Psoas muscle (tissue), 8 donors: Measurements from ENCODE around the gene UBIAD1. TPM values are rescaled to one million over a fixed set of nuclear protein-coding genes. Genes with fewer than 3 reads are reported as not detected.

Experiments used
- ATAC-seq, 4 donors: fragments of 200-7000 bp; cut with Tn5 transposase; one replicate each; pipeline ENCODE4 v1.9.1; 2020; ENCODE audit warnings: moderate library complexity in 3 of 4, mild to moderate bottlenecking in 2 of 4
- DNase-seq, 2 donors: peaks; one replicate each; pipeline ENCODE4 v3.0.0-alpha.2; 2020
- H3K27ac ChIP-seq: fragments of 200-600 bp; one replicate; pipeline ENCODE4 v1.8.0; 2022
- H3K27me3 ChIP-seq, 3 donors: fragments of 200-600 bp in 1 of 3; one replicate each; pipeline versions ENCODE4 v1.6.1 to v1.8.0; 2013 to 2022; ENCODE audit warnings: low read length in 2 of 3, mild to moderate bottlenecking in 2 of 3, moderate library complexity in 1 of 3; ENCODE audit not compliant: insufficient read depth in 3 of 3
- H3K36me3 ChIP-seq, 2 donors: fragments of 200-600 bp in 1 of 2; one replicate each; pipeline versions ENCODE4 v1.6.1 to v1.8.0; 2013 to 2022; ENCODE audit warnings: low read depth in 1 of 2, mild to moderate bottlenecking in 1 of 2, moderate library complexity in 1 of 2; ENCODE audit not compliant: insufficient read depth in 1 of 2
- H3K4me1 ChIP-seq: fragments of 200-600 bp; one replicate; pipeline ENCODE4 v1.8.0; 2022
- H3K4me3 ChIP-seq: fragments of 200-600 bp; one replicate; pipeline ENCODE4 v1.8.0; 2022; ENCODE audit warnings: mild to moderate bottlenecking
- H3K9me3 ChIP-seq: fragments of 200-600 bp; one replicate; pipeline ENCODE4 v1.8.0; 2022
- CTCF ChIP-seq: fragments of 200-600 bp; IDR thresholded peaks from one replicate; pipeline ENCODE4 v1.8.0; 2022; ENCODE audit warnings: antibody characterized with exemption
- WGBS, 3 donors: extraction: QIAGEN DNeasy Blood & Tissue Kit; methylation state at CpG; one replicate each; pipeline versions ENCODE4 v1.1.6 to v1.1.7; 2013; 5-methylcytosine and 5-hydroxymethylcytosine counted together
- intact Hi-C, 2 donors: fragments of 100-400 bp; cut with DNase I; formaldehyde crosslinking; loops; one replicate each; pipeline versions ENCODE4 v1.11.0 to v1.14.2; 2022
- polyA plus RNA-seq, 3 donors: library from polyadenylated mRNA; stranded (reverse); fragments of 200-250 nt; gene quantifications; one replicate each; pipeline ENCODE4 v1.2.3, GENCODE V29; 2013
- total RNA-seq, 4 donors: library from RNA; stranded (reverse); fragmentation: NEBNext Ultra II Directional in 2 of 4; extraction: Animal tissue kit (Norgen Biotek cat#: 25700) in 2 of 4; gene quantifications; one replicate each; pipeline versions ENCODE4 v1.2.1 to v1.2.4, GENCODE V29; 2021 to 2023
- donor health status: healthy with polysubstance abuse.
- donor health status: DM: no; HTN: no; CAD: no; lungs with moderate emphysema.
- donor health status: Bipolar disorder and iron deficiency.
- donor health status: healthy.
- donor health status: DM: yes; HTN: yes; CAD: no.
- donor health status: DM: no; HTN: no; CAD: no.
- donor health status: DM: no; HTN: no; CAD: no.
- donor health status: DM: yes; HTN: yes; CAD: no.

The UBIAD1 gene
- total and polyA plus RNA-seq, 7 donors = 19.0 to 29.4 (median 25.0) TPM

- no peak for TF ChIP-seq CTCF
- peaks cover 21% of the 10 kb centered on the region for H3K4me1 ChIP-seq
- H3K4me3 ChIP-seq = no peak overlapping the region
- peaks cover 0 to 51% of the 10 kb centered on the region in 2 donors for H3K36me3 ChIP-seq
- 51 to 61% (median 57%) methylated on average over 8 of the region's 8 CpGs for WGBS, 3 donors
- H3K9me3 ChIP-seq = no peaks in the 10 kb centered on the region
- no peak overlapping the region for H3K27ac ChIP-seq
- H3K27me3 ChIP-seq = no peaks in the 10 kb centered on the region
- DNase-seq = no peak
- ATAC-seq = peak in 2 of 4 donors; percentile 9 to 23
- intact Hi-C loops = no loop called here
Observed at GRCh38 chr1:11281518-11282331, 8.7 kb downstream of the UBIAD1 start.

- Histone ChIP-seq H3K27ac (no peak overlapping the region), H3K4me1 (peaks cover 21% of the 10 kb centered on the region), H3K36me3 (peaks cover 0 to 44% of the 10 kb centered on the region in 2 donors), H3K27me3 (no peaks in the 10 kb centered on the region), H3K4me3 (no peak overlapping the region), H3K9me3 (no peaks in the 10 kb centered on the region)
- DNase-seq = no peak
- TF ChIP-seq CTCF = no peak
- intact Hi-C loops = no loop called here
- no peak for ATAC-seq
- 92 to 96% (median 95%) methylated on average over 6 of the region's 6 CpGs for WGBS, 3 donors
Observed at GRCh38 chr1:11283151-11283550, 10.2 kb downstream of the UBIAD1 start.

GRCh38 chr1:11284784-11285183 is 11.8 kb downstream of the UBIAD1 start:
- H3K27me3 ChIP-seq = no peaks in the 10 kb centered on the region
- ATAC-seq (no peak), DNase-seq (no peak)
- no peak overlapping the region for H3K27ac ChIP-seq
- intact Hi-C loops = loop anchor here in 1 of 2 donors (5.0 kb wide), 1 partner anchor 53 kb away; no protein-coding TSS in a partner anchor
- no peak overlapping the region for H3K4me3 ChIP-seq
- no peak for TF ChIP-seq CTCF
- peaks cover 24% of the 10 kb centered on the region for H3K4me1 ChIP-seq
- H3K36me3 ChIP-seq = peaks cover 0 to 33% of the 10 kb centered on the region in 2 donors
- 90 to 93% (median 90%) methylated on average over 6 of the region's 6 CpGs for WGBS, 3 donors
- H3K9me3 ChIP-seq = no peaks in the 10 kb centered on the region

GRCh38 chr1:11285883-11286734 is 13.1 kb downstream of the UBIAD1 start:
- WGBS, 3 donors = 64 to 73% (median 68%) methylated on average over 7 of the region's 7 CpGs
- Histone ChIP-seq H3K4me3 (no peak overlapping the region), H3K36me3 (peaks cover 0 to 30% of the 10 kb centered on the region in 2 donors), H3K27ac (no peak overlapping the region), H3K9me3 (no peaks in the 10 kb centered on the region), H3K4me1 (peaks cover 32% of the 10 kb centered on the region), H3K27me3 (no peaks in the 10 kb centered on the region)
- intact Hi-C loops = loop anchor here in 1 of 2 donors (5.0 kb wide), 1 partner anchor 51 kb away; no protein-coding TSS in a partner anchor
- peak in 1 of 4 donors; percentile 30 for ATAC-seq
- TF ChIP-seq CTCF = peak; percentile 26
- no peak for DNase-seq
